ENCODE data around the gene GPR18.

- TF ChIP-seq ETV5 (CRISPR knock-in tag; IDR thresholded peaks at IDR 0.05; ENCODE audit: low read depth): no peak
- no peak for TF ChIP-seq FOS (IDR thresholded peaks at IDR 0.05; ENCODE audit: extremely low read depth, insufficient read length)
Measured at GRCh38 chr13:99275093-99275469, 16.9 kb upstream of the GPR18 start.
